ENCODE measurements around the gene PTGIS.

PTGIS gene

GRCh38 chr20:49561256-49561655 lies 6.7 kb downstream of the PTGIS start:
- no peak for TF ChIP-seq CTCF (IDR thresholded peaks at IDR 0.05; ENCODE audit: low read depth, low read length, missing control alignments)
- no peak overlapping the region for H3K4me3 ChIP-seq (replicated peaks; ENCODE audit: low read depth, low read length)
- DNase-seq (ENCODE audit: extremely low read depth, low read depth): no peak

- TF ChIP-seq CTCF (IDR thresholded peaks at IDR 0.05; ENCODE audit: low read depth, low read length, missing control alignments): no peak
- no peak for DNase-seq (ENCODE audit: extremely low read depth, low read depth)
- H3K4me3 ChIP-seq (replicated peaks; ENCODE audit: low read depth, low read length): no peak overlapping the region
These were observed 7.3 kb downstream of the PTGIS start for GRCh38 chr20:49560646-49561045.

- DNase-seq (ENCODE audit: extremely low read depth, low read depth): no peak
- no peak for TF ChIP-seq CTCF (IDR thresholded peaks at IDR 0.05; ENCODE audit: low read depth, low read length, missing control alignments)
- no peak overlapping the region for H3K4me3 ChIP-seq (replicated peaks; ENCODE audit: low read depth, low read length)
These were observed 7.8 kb downstream of the PTGIS start for GRCh38 chr20:49560186-49560585.

GRCh38 chr20:49559411-49560081 lies 8.4 kb downstream of the PTGIS start:
- no peak overlapping the region for H3K4me3 ChIP-seq (replicated peaks; ENCODE audit: low read depth, low read length)
- no peak for TF ChIP-seq CTCF (IDR thresholded peaks at IDR 0.05; ENCODE audit: low read depth, low read length, missing control alignments)
- no peak for DNase-seq (ENCODE audit: extremely low read depth, low read depth)

- no peak for DNase-seq (ENCODE audit: extremely low read depth, low read depth)
- no peak for TF ChIP-seq CTCF (IDR thresholded peaks at IDR 0.05; ENCODE audit: low read depth, low read length, missing control alignments)
- no peak overlapping the region for H3K4me3 ChIP-seq (replicated peaks; ENCODE audit: low read depth, low read length)
These were observed 9.1 kb downstream of the PTGIS start for GRCh38 chr20:49558826-49559225.

- TF ChIP-seq CTCF (IDR thresholded peaks at IDR 0.05; ENCODE audit: low read depth, low read length, missing control alignments): no peak
- no peak overlapping the region for H3K4me3 ChIP-seq (replicated peaks; ENCODE audit: low read depth, low read length)
- no peak for DNase-seq (ENCODE audit: extremely low read depth, low read depth)
These were observed 10.5 kb downstream of the PTGIS start for GRCh38 chr20:49557449-49557848.

GRCh38 chr20:49556621-49557020 lies 11.3 kb downstream of the PTGIS start:
- H3K4me3 ChIP-seq (replicated peaks; ENCODE audit: low read depth, low read length): no peak overlapping the region
- TF ChIP-seq CTCF (IDR thresholded peaks at IDR 0.05; ENCODE audit: low read depth, low read length, missing control alignments): no peak
- no peak for DNase-seq (ENCODE audit: extremely low read depth, low read depth)

Measured in HFF-Myc (cell line).